HG02763 (cell line): ENCODE results near the gene DAP3.
"Not testable (repeated sequence)": the region's sequence is repeated elsewhere in the genome, so short reads cannot be mapped to it uniquely, and the experiment has no call there.

ENCODE experiments used
- ATAC-seq: cut with Tn5 transposase; IDR thresholded peaks from one replicate; pipeline ENCODE4 v1.9.1; 2021; ENCODE audit warnings: mild to moderate bottlenecking, moderate library complexity; ENCODE audit not compliant: unreplicated experiment

The DAP3 gene

GRCh38 chr1:155689081-155689607, at the start of gene DAP3:
Gene DAP3, plus strand, starts transcription at chr1:155689091. Its CDS starts 20,689 bp downstream, at chr1:155709780.
- not testable (repeated sequence) for ATAC-seq

- ATAC-seq: no peak
These were observed 48.5 kb upstream of the DAP3 start for GRCh38 chr1:155640367-155640766.

- ATAC-seq: not testable (repeated sequence)
These were observed 46.2 kb upstream of the DAP3 start for GRCh38 chr1:155642559-155643180.

DNA sequence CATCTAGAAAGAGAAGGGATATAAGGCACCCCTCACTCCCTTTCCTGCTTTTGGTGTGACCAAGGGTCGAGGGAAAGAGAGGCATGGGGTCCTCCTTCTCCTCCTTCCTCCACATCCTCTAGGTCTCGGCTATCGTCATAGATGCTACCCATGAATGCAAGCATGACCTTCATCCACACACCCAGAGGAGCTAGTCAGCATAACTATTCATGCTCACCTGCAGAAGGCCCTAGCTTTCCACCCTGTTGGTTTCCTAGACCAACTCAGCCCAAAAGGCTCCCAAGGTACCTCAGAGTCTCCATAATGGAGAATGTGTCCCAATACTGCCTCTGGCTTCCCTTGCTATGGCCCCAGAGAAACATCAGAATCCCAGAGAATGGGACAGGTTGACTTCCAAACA, 45.7 kb upstream of the DAP3 start:
- ATAC-seq: no peak

DNA sequence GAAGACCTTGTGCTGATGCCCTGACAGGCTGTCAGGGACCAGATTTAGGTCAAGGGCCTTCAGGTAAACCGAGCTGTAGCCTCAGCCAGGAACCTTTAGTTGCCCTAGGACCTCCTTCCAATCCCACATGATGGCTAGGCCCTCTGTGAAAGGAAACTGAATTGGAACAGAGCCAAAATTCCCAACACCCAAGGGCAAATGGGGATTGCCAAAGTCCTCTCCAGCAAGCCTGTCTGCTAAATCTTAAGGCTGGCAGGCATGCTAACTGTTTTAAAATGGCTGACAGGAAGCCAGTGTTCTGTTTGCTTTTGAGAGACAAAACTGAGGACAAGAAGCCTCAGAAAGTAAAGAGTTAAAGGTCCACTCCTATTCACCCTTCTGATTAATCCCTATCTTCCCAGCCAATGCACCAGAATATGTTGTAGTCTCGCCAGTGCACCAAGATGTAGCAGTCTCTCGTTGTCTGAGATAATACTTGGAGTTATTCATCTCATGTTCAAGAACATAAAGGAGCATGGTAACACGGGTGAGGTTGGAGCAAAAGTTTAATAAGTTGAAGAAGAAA, 43.8 kb upstream of the DAP3 start:
- ATAC-seq: no peak

DNA sequence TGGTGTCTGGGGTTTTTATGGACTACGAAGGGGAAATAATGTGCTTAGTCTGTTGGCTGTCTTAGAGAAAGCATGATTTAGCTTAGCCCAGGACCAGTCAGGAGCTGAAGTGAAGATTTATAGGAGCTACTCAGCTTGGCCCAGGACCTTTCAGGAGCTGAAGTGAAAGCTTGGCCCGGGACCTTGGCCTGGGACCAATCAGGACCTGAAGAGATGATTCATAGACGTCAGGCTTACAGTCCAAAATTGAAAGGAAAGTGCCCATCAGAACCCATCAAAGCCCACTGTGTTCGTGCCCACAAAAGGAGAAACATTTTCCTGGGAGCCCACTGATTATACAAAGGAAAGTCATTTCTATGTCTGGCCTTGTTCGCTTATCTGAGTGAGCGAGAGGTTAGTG, 43.2 kb upstream of the DAP3 start:
- no peak for ATAC-seq

- no peak for ATAC-seq
These were observed 42.6 kb upstream of the DAP3 start for GRCh38 chr1:155646307-155646706.

GRCh38 chr1:155648207-155649147, 40.4 kb upstream of the DAP3 start:
- no peak for ATAC-seq

DNA sequence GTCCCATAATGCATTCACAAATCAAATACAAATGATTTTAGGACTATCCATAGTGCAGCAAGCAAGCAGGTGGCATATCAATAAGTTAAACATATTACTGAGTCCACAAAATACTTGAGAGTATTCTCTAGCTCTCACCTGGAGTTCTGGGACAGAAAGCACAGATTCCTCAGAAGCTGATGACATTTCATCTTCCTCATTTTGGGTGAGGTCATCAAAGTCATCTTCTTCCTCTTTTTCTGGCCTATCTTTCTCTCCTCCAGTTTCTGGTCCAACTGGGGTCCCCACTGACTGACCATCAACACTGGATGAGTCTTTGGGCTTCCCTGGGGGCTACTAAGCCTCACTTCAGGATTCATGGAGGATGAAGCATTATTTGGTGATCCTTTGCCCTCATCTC, 39.2 kb upstream of the DAP3 start:
- no peak for ATAC-seq

DNA sequence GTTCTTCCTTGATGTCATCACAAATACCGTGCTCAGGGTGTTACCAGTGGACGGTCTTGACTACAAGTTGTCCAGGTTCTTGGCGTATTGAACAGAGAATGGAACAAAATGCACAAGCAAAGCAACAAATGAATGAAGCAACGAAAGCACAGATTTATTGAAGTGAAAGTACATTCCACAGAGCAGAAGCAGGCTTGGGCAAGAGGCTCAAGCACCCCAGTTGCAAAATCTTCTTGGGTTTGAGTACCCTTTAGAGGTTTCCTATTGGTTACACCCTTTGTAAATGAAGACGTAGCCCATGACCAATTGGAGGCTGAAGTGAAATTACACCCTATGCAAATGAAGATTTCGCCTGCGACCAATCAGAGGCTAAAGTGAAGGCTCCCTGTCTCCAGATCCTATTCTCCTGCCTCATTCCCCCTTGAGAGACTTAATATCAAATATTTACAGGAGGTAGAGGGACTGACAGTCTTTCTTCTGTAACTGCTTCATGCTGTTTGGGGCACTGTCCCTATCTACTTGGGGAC, 38.6 kb upstream of the DAP3 start:
- ATAC-seq: no peak

GRCh38 chr1:155651861-155652661, 36.8 kb upstream of the DAP3 start:
- no peak for ATAC-seq

DNA sequence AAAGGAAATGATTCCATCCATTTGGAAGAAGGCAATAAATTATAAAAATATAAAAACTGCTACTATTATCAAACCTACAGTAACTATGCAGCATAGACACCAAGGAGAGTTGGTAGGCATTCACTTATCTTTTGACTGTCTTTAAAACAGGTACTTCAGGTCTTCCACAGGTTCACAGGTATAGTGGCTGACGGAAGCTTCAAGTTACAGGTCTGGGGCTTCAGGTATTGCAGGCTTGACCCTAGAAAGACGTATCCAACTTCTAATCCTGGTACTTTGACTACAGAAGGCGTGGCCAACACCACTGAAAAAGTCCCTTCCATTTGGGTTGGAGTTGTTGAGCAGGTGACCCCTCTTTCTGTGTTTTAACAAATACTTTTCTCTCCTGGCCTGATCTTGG, 35.9 kb upstream of the DAP3 start:
- no peak for ATAC-seq

- no peak for ATAC-seq
These were observed 31.4 kb upstream of the DAP3 start for GRCh38 chr1:155657463-155657862.

- ATAC-seq: not testable (repeated sequence)
These were observed 27.7 kb upstream of the DAP3 start for GRCh38 chr1:155661239-155661638.

DNA sequence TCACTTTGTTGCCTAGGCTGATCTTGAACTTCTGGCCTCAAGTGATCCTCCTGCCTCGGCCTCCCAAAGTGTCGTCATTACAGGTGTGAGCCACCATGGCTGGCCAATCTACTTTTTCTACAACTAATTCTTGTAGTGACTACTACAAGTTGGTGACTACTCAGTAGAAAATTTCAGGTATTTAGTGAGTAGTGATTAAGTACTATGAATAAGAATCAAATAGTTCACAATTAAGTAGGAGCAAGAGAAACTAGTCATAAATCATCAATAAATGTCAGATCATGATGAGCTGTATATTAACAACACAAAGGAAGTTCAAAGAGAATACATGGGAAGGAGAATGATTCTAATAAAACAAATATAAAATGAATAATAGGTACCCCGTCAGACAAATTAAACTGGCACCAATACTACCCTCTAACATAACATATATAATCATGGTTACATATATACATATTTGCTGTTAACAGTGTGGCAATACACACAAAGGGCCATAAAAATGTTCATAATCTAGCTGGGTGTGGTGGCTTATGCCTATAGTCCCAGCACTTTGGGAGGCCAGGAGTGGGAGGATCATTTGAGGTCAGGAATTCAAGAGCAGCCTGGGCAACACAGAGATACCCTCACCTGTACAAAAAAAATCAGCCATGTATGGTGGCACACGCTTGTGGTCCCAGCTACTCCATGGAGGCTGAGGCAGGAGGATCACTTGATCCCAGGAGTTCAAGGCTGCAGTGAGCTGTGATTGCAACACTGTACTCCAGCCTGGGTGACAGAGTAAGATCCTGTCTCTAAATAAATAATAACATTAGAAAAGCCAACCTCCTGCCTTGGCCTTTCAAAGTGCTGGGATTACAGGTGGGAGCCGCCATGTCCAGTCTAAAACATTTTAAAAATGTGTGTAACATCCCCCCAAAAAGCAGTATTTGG, 19.4 kb upstream of the DAP3 start:
- no peak for ATAC-seq

DNA sequence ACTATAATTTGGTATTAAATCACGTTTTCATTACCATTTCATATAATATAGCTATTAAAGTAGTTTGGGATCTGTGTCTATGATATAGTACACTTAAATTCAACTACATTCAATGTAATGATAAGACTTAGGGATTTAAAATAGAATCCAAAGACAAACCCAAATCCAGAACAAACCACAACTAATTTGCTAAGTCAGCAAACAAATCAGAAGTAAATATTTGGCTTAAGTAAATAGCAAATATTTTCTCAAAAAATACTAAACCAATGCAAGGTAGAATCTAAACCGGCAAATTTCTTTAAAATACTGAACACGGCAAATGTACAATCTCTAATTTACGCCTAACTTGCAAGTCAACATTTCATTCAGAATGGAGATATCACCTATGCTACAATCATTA, 17.1 kb upstream of the DAP3 start:
- no peak for ATAC-seq

DNA sequence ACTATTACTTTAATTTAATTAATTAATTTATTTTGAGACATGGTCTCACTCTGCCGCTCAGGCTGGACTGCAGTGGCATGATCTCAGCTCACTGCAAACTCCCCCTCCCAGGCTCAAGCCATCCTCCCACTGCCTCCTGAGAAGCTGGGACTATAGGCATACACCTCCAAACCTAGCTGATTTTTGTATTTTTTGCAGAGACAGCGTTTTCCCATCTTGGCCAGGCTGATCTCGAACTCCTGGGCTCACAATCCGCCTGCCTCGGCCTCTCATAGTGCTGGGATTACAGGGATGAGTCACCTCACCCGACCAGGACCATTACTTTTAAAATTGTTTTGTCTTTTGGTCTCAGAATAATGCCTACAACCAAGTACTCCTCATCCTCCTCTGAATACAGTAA, 15.9 kb upstream of the DAP3 start:
- no peak for ATAC-seq

DNA sequence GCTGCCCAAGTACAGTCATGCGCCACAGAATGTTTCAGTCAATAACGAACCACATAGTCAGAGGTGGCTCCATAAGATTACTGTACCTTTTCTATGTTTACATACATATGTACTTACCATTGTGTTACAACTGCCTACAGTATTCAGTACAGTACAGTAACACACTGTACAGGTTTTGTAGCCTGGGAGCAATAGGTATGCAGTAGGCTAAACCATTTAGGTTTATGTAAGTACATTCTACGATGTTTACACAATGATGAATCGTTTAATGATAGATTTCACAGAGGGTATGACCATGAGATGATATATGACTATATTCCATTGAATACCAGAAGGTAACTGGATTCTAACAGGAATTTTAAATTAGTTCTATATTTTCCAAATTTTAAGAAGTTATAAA, 10.9 kb upstream of the DAP3 start:
- no peak for ATAC-seq

GRCh38 chr1:155678992-155679391, 9.9 kb upstream of the DAP3 start:
- ATAC-seq: not testable (repeated sequence)

GRCh38 chr1:155680531-155680930, 8.4 kb upstream of the DAP3 start:
- no peak for ATAC-seq
